ENCODE data around the gene DLG3. TPM values are rescaled to one million over a fixed set of nuclear protein-coding genes. Genes with fewer than 3 reads are reported as not detected.

The DLG3 gene
- total RNA-seq, 2 experiments from 2014 or later = 6.6 to 9.0 TPM

DNA sequence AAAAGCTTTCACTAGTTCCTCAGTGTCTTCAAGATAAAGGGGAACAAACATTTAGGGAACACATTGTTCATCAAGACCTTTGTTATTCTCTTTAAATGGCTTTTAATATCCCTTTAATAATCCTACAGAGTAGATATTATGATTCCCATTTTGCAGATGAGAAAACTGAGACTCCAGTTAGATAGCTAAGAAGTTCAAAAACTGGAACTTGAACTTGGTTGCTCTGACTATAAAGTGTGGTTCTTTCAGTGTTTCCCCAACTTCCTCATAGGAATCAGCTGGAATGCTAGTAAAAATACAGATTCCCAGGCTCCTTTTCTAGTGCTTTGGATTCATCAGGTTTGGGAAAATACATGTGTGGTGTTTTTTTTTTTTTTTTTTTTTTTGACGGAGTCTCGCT is 37.7 kb downstream of the DLG3 start:
- H3K9me3 ChIP-seq (ENCODE audit: control insufficient read depth in 1 of 2, insufficient read depth in 1 of 2, low read length in 2 of 2) = no peaks in the 10 kb centered on the region
- CTCF ChIA-PET = interaction anchor here (0.7 kb wide), 1 partner anchor 9 kb away, joined by 3 read pairs; no protein-coding TSS in a partner anchor
- no peaks in the 10 kb centered on the region for H3K27me3 ChIP-seq (ENCODE audit: control insufficient read depth in 1 of 2, insufficient read depth in 2 of 2, low read length in 2 of 2)
- peaks cover 18% of the 10 kb centered on the region for H3K36me3 ChIP-seq (ENCODE audit: insufficient read depth, low read length)
- no peak overlapping the region for H3K4me3 Mint-ChIP-seq
- H3K27ac Mint-ChIP-seq = no peak overlapping the region
- DNase-seq (no peak), ATAC-seq (ENCODE audit: poor library complexity) (no peak)
- H3K4me1 Mint-ChIP-seq (ENCODE audit: low read depth) = no peaks in the 10 kb centered on the region
- peaks cover 17% of the 10 kb centered on the region for H3K36me3 Mint-ChIP-seq (ENCODE audit: low read depth)
- no peak overlapping the region for H3K27ac ChIP-seq (ENCODE audit: low read depth in 1 of 2, low read length in 2 of 2)
- POLR2A ChIA-PET = no interaction called here
- H3K27me3 Mint-ChIP-seq = no peaks in the 10 kb centered on the region
- intact Hi-C loops (cut with DNase I, micrococcal nuclease) = no loop called here
- H3K9me3 Mint-ChIP-seq = no peaks in the 10 kb centered on the region
- H3K4me1 ChIP-seq (ENCODE audit: insufficient read depth, low read length) = no peaks in the 10 kb centered on the region
- no peak overlapping the region for H3K4me3 ChIP-seq (ENCODE audit: low read length)
- TF ChIP-seq, protein P1, sequence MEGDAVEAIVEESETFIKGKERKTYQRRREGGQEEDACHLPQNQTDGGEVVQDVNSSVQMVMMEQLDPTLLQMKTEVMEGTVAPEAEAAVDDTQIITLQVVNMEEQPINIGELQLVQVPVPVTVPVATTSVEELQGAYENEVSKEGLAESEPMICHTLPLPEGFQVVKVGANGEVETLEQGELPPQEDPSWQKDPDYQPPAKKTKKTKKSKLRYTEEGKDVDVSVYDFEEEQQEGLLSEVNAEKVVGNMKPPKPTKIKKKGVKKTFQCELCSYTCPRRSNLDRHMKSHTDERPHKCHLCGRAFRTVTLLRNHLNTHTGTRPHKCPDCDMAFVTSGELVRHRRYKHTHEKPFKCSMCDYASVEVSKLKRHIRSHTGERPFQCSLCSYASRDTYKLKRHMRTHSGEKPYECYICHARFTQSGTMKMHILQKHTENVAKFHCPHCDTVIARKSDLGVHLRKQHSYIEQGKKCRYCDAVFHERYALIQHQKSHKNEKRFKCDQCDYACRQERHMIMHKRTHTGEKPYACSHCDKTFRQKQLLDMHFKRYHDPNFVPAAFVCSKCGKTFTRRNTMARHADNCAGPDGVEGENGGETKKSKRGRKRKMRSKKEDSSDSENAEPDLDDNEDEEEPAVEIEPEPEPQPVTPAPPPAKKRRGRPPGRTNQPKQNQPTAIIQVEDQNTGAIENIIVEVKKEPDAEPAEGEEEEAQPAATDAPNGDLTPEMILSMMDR (IDR thresholded peaks at IDR 0.05) = no peak

GRCh38 chrX:70485466-70485865 is 40.8 kb downstream of the DLG3 start:
- ChIA-PET POLR2A (no interaction called here), CTCF (no interaction called here)
- no peak overlapping the region for H3K27ac Mint-ChIP-seq

DNA sequence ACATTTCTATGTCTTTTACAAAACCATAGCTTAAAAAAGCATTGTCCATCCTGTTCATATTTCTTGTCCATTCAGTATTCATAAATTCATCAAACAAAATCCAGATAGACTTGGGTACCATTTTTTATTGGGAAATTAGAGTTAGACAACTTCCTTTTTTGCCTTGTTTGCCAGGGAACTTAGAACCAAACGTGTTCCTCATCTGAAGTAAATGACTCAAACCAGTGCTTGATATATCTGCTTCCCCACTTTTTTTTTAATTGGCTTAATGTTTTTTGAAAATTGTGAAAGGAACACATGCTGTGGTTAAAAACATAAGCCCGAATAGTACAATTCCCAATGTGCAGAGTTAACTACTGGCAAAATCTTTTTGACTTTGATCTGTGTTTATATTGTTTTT is 44.2 kb downstream of the DLG3 start:
- no peak overlapping the region for H3K4me3 Mint-ChIP-seq
- ChIA-PET POLR2A (no interaction called here), CTCF (no interaction called here)
- DNase-seq = no peak
- H3K4me1 Mint-ChIP-seq (ENCODE audit: low read depth) = no peaks in the 10 kb centered on the region
- no peaks in the 10 kb centered on the region for H3K27me3 Mint-ChIP-seq
- ATAC-seq (ENCODE audit: poor library complexity) = no peak
- no peaks in the 10 kb centered on the region for H3K9me3 Mint-ChIP-seq
- no peak overlapping the region for H3K4me3 ChIP-seq (ENCODE audit: low read length)
- intact Hi-C loops (cut with DNase I, micrococcal nuclease) = no loop called here
- no peaks in the 10 kb centered on the region for H3K4me1 ChIP-seq (ENCODE audit: insufficient read depth, low read length)
- peaks cover 22% of the 10 kb centered on the region for H3K36me3 ChIP-seq (ENCODE audit: insufficient read depth, low read length)
- no peaks in the 10 kb centered on the region for H3K9me3 ChIP-seq (ENCODE audit: control insufficient read depth in 1 of 2, insufficient read depth in 1 of 2, low read length in 2 of 2)
- H3K27me3 ChIP-seq (ENCODE audit: control insufficient read depth in 1 of 2, insufficient read depth in 2 of 2, low read length in 2 of 2) = no peaks in the 10 kb centered on the region
- TF ChIP-seq, protein P1 (IDR thresholded peaks at IDR 0.05) = no peak
- no peak overlapping the region for H3K27ac Mint-ChIP-seq
- no peak overlapping the region for H3K27ac ChIP-seq (ENCODE audit: low read depth in 1 of 2, low read length in 2 of 2)
- peaks cover 33% of the 10 kb centered on the region for H3K36me3 Mint-ChIP-seq (ENCODE audit: low read depth)

More at GRCh38 chrX:70485466-70485865, 40.8 kb downstream of the DLG3 start:
- Mint-ChIP-seq H3K27me3 (no peaks in the 10 kb centered on the region), H3K9me3 (no peaks in the 10 kb centered on the region), H3K4me1 (ENCODE audit: low read depth) (no peaks in the 10 kb centered on the region), H3K4me3 (no peak overlapping the region), H3K36me3 (ENCODE audit: low read depth) (peaks cover 20% of the 10 kb centered on the region)
- Histone ChIP-seq H3K4me1 (ENCODE audit: insufficient read depth, low read length) (no peaks in the 10 kb centered on the region), H3K27ac (ENCODE audit: low read depth in 1 of 2, low read length in 2 of 2) (no peak overlapping the region), H3K36me3 (ENCODE audit: insufficient read depth, low read length) (peaks cover 11% of the 10 kb centered on the region), H3K27me3 (ENCODE audit: control insufficient read depth in 1 of 2, insufficient read depth in 2 of 2, low read length in 2 of 2) (no peaks in the 10 kb centered on the region), H3K9me3 (ENCODE audit: control insufficient read depth in 1 of 2, insufficient read depth in 1 of 2, low read length in 2 of 2) (no peaks in the 10 kb centered on the region), H3K4me3 (ENCODE audit: low read length) (no peak overlapping the region)
- DNase-seq = no peak
- intact Hi-C loops (cut with DNase I, micrococcal nuclease) = no loop called here
- ATAC-seq (ENCODE audit: poor library complexity) = no peak
- TF ChIP-seq, protein P1 (IDR thresholded peaks at IDR 0.05) = no peak
